ENCODE results near the gene RAB11FIP2. TPM values are rescaled to one million over a fixed set of nuclear protein-coding genes. Genes with fewer than 3 reads are reported as not detected.

RAB11FIP2 gene
- total and polyA plus RNA-seq, 2 of the 4 experiments (the other 2 are of a cell fraction): 3.6 to 16.1 TPM

- dilution Hi-C loops (cut with HindIII; ENCODE audit: low sequenced_read_pairs, unreplicated experiment): no loop called here
- TF ChIP-seq CEBPB (IDR thresholded peaks at IDR 0.05; ENCODE audit: low read depth, low read length) (no peak), RFX5 (IDR thresholded peaks at IDR 0.05; ENCODE audit: low read depth, low read length) (no peak)
- no peaks in the 10 kb centered on the region for H4K20me1 ChIP-seq (ENCODE audit: insufficient read depth, low read length)
Observed at GRCh38 chr10:118012952-118013525, 33.7 kb downstream of the RAB11FIP2 start.

More at GRCh38 chr10:118012952-118013525, 33.7 kb downstream of the RAB11FIP2 start:
- ChIA-PET POLR2A (ENCODE audit: unreplicated experiment) (no interaction called here), CTCF (interaction anchor here (1.0 kb wide), 1 partner anchor 237 kb away, joined by 3 read pairs; no protein-coding TSS in a partner anchor)
- H3K4me2 ChIP-seq (ENCODE audit: low read depth, low read length): no peak overlapping the region
- no peak overlapping the region for H2AK9ac ChIP-seq (replicated peaks; ENCODE audit: low read depth, low read length, poor library complexity)
- no peak overlapping the region for H3K9ac ChIP-seq (ENCODE audit: low read depth, low read length)
- H3K4me1 ChIP-seq (ENCODE audit: control insufficient read depth, insufficient read depth, low read length): no peaks in the 10 kb centered on the region
- no peak overlapping the region for H3K14ac ChIP-seq (replicated peaks; ENCODE audit: low read depth, low read length)
- H3K27me3 ChIP-seq (ENCODE audit: control insufficient read depth, insufficient read depth, low read length): no peaks in the 10 kb centered on the region
- H2BK120ac ChIP-seq (ENCODE audit: low read depth, low read length): no peak overlapping the region
- no peak overlapping the region for H3K56ac ChIP-seq (ENCODE audit: extremely low read depth, insufficient read depth, low read length)
- ATAC-seq (ENCODE audit: low read depth): no peak
- no peak overlapping the region for H2AFZ ChIP-seq (replicated peaks; ENCODE audit: low read length, poor library complexity)
- H2BK15ac ChIP-seq (ENCODE audit: low read depth, low read length): no peak overlapping the region
- no peak overlapping the region for H4K91ac ChIP-seq (ENCODE audit: insufficient read depth, low read depth, low read length)
- no peaks in the 10 kb centered on the region for H3K9me3 ChIP-seq (ENCODE audit: control insufficient read depth, insufficient read depth, low read length)
- no peak overlapping the region for H2BK20ac ChIP-seq (ENCODE audit: low read depth, low read length)
- H3K9me1 ChIP-seq (ENCODE audit: insufficient read depth, low read length): 0 out of 2 replicates have a peak, but pooled peaks cover 3% of the 10 kb centered on the region
- no peak overlapping the region for H3K18ac ChIP-seq (ENCODE audit: low read depth, low read length)
- H4K8ac ChIP-seq (ENCODE audit: low read depth in 2 of 2, low read length in 2 of 2): no peak overlapping the region
- H3K36me3 ChIP-seq (ENCODE audit: control insufficient read depth, insufficient read depth, low read length): peaks cover 4% of the 10 kb centered on the region; the same call in 1 of the 2 replicates
- H2BK5ac ChIP-seq (ENCODE audit: low read depth, low read length, poor library complexity, severe bottlenecking): no peak overlapping the region
- BruUV-seq (replicated peaks): no TSS peak
- H4K5ac ChIP-seq (ENCODE audit: low read depth, low read length): no peak overlapping the region
- H2AK5ac ChIP-seq (ENCODE audit: low read depth, low read length): no peak overlapping the region
- no peak for DNase-seq
- H3K4me3 ChIP-seq (ENCODE audit: insufficient read depth, low read depth, low read length): no peak overlapping the region
- no peak overlapping the region for H3K27ac ChIP-seq (ENCODE audit: insufficient read depth, low read length)
- intact Hi-C loops (cut with micrococcal nuclease) (no loop called here), in situ Hi-C loops (cut with MboI; ENCODE audit: low sequenced_read_pairs) (no loop called here)
- no peaks in the 10 kb centered on the region for H3K79me1 ChIP-seq (ENCODE audit: low read depth in 1 of 2, low read length in 2 of 2)
- no peak overlapping the region for H3K23ac ChIP-seq (ENCODE audit: low read depth, low read length)
- no peak overlapping the region for H3K4ac ChIP-seq (ENCODE audit: low read depth, low read length)
